ENCODE data around the gene PDPK1. TPM values are rescaled to one million over a fixed set of nuclear protein-coding genes. Genes with fewer than 3 reads are reported as not detected.
"Not testable (repeated sequence)": the region's sequence is repeated elsewhere in the genome, so short reads cannot be mapped to it uniquely, and the experiment has no call there.

Gene PDPK1
- total RNA-seq, 1 experiment from 2014 or later: 9.4 TPM

DNA sequence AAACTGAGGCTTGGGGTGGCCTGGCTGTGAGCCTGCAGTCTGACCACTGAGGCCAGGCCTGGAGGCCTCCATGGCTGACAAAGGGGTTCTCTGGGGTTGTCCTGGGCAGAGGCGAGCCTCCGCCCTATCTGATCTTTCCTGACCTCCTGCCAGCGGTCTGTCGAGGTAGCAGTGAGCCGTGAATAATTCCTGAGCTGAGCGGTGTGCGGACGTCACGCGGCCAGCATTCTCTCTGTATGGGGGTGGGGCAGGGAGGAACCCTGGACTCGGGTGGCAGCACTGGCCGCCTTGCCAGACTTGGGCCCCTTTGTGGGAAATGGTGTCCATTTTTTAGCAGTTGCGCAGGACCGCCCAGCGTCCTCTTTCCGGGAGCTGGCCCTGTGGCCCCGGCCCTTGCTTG is 74.1 kb downstream of the PDPK1 start:
- DNase-seq (ENCODE audit: low read depth): not testable (repeated sequence)

- DNase-seq (ENCODE audit: low read depth): not testable (repeated sequence)
Measured at GRCh38 chr16:2613251-2613650, 75.4 kb downstream of the PDPK1 start.

DNA sequence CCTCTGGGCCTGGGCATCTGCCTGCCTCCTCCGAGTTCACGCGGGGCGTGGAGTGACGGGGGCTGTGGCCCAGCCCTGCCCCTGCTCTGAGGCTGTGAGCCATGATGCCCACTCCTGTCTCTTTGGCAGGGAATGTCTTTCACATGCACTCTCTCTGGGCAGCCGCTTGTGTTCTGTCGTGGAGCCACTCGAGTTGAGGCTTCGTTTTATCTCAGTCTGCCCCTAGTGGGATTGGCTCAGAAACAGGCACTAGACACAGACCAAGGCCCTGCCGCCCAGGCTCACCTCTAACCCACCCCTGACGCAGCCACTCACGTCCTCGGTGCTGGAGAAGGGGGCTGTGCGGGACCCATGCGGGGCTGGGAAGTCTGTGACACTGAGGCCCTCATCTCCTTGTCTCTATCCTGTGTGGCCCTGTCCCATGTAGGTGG is 77.0 kb downstream of the PDPK1 start:
- DNase-seq (ENCODE audit: low read depth): no peak

DNA sequence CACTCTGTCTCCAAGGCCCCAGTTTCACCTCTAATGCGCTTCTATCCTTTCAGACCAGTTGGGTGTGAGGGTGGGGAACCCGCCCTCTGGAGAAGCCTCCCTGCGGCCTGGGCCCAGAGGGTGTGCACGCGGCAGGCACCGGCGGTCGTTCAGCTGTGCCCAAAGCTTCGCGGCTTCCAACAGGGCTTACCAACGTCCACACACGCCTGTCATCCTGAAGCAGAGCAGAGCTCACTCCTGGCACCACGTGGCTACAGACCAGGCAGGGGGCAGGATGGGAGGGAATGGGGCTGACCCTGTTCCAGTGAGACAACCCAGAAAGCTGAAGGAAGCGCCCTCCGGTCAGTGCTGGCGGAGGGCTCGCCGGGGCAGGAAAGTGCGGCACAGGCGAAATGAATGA is 81.1 kb downstream of the PDPK1 start:
- DNase-seq (ENCODE audit: low read depth): not testable (repeated sequence)

DNA sequence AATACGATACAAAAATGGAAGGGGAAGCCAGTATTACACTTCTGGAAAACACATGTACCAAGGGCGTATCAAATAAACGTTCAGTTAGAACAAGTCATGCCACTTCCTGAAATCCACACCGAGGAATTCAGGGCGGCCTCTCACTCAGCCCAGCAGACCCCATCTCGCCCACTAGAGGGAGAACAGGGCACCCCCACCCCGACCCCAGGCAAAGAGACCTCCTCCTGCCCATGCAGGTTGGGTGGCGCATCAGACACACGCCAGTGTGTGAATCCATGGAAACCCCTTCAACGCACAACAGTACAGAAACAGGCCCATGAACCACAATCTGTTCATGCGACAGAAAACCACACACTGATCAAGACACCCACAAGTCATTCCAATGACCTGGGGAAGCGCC is 81.8 kb downstream of the PDPK1 start:
- DNase-seq (ENCODE audit: low read depth): not testable (repeated sequence)

GRCh38 chr16:2620870-2621269 is 83.0 kb downstream of the PDPK1 start:
- DNase-seq (ENCODE audit: low read depth): not testable (repeated sequence)

- not testable (repeated sequence) for DNase-seq (ENCODE audit: low read depth)
Measured at GRCh38 chr16:2621395-2621794, 83.6 kb downstream of the PDPK1 start.

GRCh38 chr16:2627075-2627474 is 89.3 kb downstream of the PDPK1 start:
- not testable (repeated sequence) for DNase-seq (ENCODE audit: low read depth)

GRCh38 chr16:2631203-2631602 is 93.4 kb downstream of the PDPK1 start:
- not testable (repeated sequence) for DNase-seq (ENCODE audit: low read depth)

DNA sequence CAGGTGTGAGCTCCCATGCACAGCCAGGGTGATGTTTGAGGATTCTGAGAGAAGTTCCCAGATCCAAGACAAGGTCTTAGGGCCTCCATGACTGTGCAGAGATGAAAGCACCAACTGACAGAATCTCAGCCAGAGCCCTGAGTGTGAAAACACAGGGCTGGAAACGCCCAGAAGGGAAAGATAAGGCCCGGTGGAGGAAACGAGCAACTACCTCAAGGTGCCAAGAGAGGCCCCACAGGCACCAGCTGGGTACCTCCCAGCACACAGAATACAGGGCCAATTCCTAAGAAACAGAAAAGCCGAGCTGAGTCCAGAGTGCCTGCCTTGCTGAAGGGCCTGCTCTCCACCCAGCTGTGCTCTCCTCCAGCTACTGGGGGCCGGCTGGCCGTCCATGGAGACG is 94.5 kb downstream of the PDPK1 start:
- DNase-seq (ENCODE audit: low read depth): not testable (repeated sequence)

GRCh38 chr16:2639071-2639721 is 101.4 kb downstream of the PDPK1 start:
- not testable (repeated sequence) for DNase-seq (ENCODE audit: low read depth)

- not testable (repeated sequence) for DNase-seq (ENCODE audit: low read depth)
Measured at GRCh38 chr16:2639722-2640072, 101.9 kb downstream of the PDPK1 start.

- DNase-seq (ENCODE audit: low read depth): not testable (repeated sequence)
Measured at GRCh38 chr16:2642561-2642960, 104.7 kb downstream of the PDPK1 start.

DNA sequence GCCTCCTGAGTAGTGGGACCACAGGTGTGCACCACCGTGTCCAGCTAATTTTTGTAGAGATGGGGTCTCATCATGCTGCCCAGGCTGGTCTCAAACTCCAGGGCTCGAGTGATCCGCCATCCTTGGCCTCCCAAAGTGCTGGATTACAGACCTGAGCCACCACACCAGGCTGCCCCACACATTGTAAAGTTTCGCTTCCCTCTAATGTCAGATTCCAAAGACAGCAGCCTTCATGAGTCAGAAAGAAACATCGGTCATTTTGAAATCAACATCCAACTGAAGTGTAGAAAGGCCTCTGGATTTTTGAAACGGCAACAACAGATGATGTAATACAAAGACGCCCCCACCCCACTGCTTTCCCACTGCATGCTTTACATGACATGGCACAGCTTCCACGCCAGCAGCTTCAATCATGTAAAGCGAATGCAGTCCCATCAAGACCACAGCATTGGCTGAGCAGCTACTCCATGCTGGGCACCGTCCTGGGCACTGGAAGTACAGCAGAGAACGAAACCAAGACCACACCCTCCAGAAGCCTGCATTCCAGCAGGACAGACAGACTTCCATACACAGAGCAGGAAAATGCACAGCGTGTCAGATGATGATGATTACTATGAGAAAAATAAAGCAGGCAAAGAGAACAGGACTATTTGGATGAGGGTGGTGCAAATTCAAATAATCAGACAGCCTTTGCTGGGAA is 107.1 kb downstream of the PDPK1 start:
- DNase-seq (ENCODE audit: low read depth): not testable (repeated sequence)

DNA sequence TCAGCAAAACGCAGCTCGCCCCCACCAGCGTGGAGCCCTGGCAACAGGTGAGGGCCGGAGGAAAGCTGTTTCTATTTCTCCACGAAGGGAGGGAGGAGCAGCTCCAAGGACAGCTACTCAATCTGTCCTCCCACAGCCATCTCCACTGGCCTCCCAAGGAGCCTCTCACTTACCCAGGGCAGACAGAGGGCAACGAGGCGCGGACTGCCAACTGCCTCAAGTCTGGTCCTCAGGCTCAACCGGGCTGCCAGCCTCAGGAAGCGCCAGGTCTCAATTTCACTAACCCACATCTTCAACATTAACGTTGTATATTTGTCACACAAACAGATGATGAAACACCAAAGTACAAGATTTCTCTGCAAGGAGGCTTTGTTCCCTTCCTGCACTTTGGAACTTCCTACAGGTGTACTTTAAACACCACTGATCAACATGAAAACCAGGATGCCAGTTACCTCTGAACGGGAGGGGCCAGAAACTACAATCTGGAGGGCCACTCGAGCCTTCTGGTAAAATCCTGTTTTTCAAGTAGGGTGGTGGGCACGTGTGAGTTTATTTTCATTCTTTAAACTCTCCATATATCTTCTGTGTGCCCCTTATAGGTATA is 113.5 kb downstream of the PDPK1 start:
- not testable (repeated sequence) for DNase-seq (ENCODE audit: low read depth)

Other genes starting within 250 kb of the PDPK1 start
- gene ABCA3, start 197.3 kb upstream of the PDPK1 start, total RNA-seq (2014; rRNA removed; shearing (Covaris generic)): 0.20 and 0.60 TPM in 2 replicates
- gene CCNF, start 108.6 kb upstream of the PDPK1 start, total RNA-seq (2014; rRNA removed; shearing (Covaris generic)): 37.4 and 38.3 TPM in 2 replicates
- 10.2 and 21.7 TPM in 2 replicates for gene TEDC2, start 77.9 kb upstream of the PDPK1 start, total RNA-seq (2014; rRNA removed; shearing (Covaris generic))
- gene NTN3, start 66.7 kb upstream of the PDPK1 start, total RNA-seq (2014; rRNA removed; shearing (Covaris generic)): not detected in 2 replicates
- 4.4 and 5.1 TPM in 2 replicates for gene TBC1D24, start 62.9 kb upstream of the PDPK1 start, total RNA-seq (2014; rRNA removed; shearing (Covaris generic))
- 30.0 and 31.5 TPM in 2 replicates for gene ATP6V0C, start 24.1 kb upstream of the PDPK1 start, total RNA-seq (2014; rRNA removed; shearing (Covaris generic))
- 8.9 and 11.3 TPM in 2 replicates for gene AMDHD2, start 17.6 kb upstream of the PDPK1 start, total RNA-seq (2014; rRNA removed; shearing (Covaris generic))
- gene CEMP1, start 6.6 kb upstream of the PDPK1 start, total RNA-seq (2014; rRNA removed; shearing (Covaris generic)): not detected in 2 replicates
- gene KCTD5, start 144.5 kb downstream of the PDPK1 start, total RNA-seq (2014; rRNA removed; shearing (Covaris generic)): 39.7 and 55.6 TPM in 2 replicates
- 0.29 and 1.1 TPM in 2 replicates for gene PRSS27, start 182.2 kb downstream of the PDPK1 start, total RNA-seq (2014; rRNA removed; shearing (Covaris generic))
- gene SRRM2, start 214.6 kb downstream of the PDPK1 start, total RNA-seq (2014; rRNA removed; shearing (Covaris generic)): 20.5 and 40.0 TPM in 2 replicates
- gene ELOB, start 239.3 kb downstream of the PDPK1 start, total RNA-seq (2014; rRNA removed; shearing (Covaris generic)): 349 and 387 TPM in 2 replicates
- not detected in 2 replicates for gene PRSS33, start 249.5 kb downstream of the PDPK1 start, total RNA-seq (2014; rRNA removed; shearing (Covaris generic))